K562 (cell line): ENCODE data around the gene HMGA1. TPM values are rescaled to one million over a fixed set of nuclear protein-coding genes. Genes with fewer than 3 reads are reported as not detected.

ENCODE experiments used
- CHD7 ChIP-seq: fragments of 200-600 bp; sonication (generic); IDR thresholded peaks from one replicate; pipeline ENCODE4 v1.6.1; 2012; ENCODE audit warnings: mild to moderate bottlenecking, low read depth, low read length, inconsistent platforms
- CTCF ChIP-seq, 3 experiments: IDR thresholded peaks in 2 of 3; conservative IDR thresholded peaks in 1 of 3; 2 replicates each; pipeline ENCODE4 v1.5.1; 2011 to 2012; ENCODE audit warnings: low read length in 3 of 3, mild to moderate bottlenecking in 3 of 3, control low read depth in 2 of 3, improper control_type of control experiment in 1 of 3, inconsistent platforms in 1 of 3, low read depth in 1 of 3, mixed read lengths in 1 of 3, moderate library complexity in 1 of 3; ENCODE audit not compliant: insufficient read depth in 2 of 3
- GATAD2B ChIP-seq: fragments of 450-650 bp; IDR thresholded peaks from 2 replicates; pipeline ENCODE4 v1.6.1; 2017; ENCODE audit warnings: mild to moderate bottlenecking, borderline replicate concordance
- ID3 ChIP-seq, 2 experiments: fragments of 250-450 bp in 1 of 2; fragments of 450-650 bp in 1 of 2; sonication (Bioruptor Pico) in 1 of 2; IDR thresholded peaks; 2 replicates each; pipeline versions ENCODE4 v1.6.1 to v1.8.0; 2016 to 2021; ENCODE audit warnings: mild to moderate bottlenecking in 2 of 2, moderate library complexity in 2 of 2, missing compliant biosample characterization in 1 of 2, missing genetic modification characterization in 1 of 2
- JUNB ChIP-seq: fragments of 450-650 bp; formaldehyde crosslinking; conservative IDR thresholded peaks from 2 replicates; pipeline ENCODE4 v1.4.0; 2020; ENCODE audit warnings: mild to moderate bottlenecking
- MECOM ChIP-seq: fragments of 250-450 bp; sonication (Bioruptor Pico); IDR thresholded peaks from 2 replicates; pipeline ENCODE4 v1.8.0; 2022; ENCODE audit warnings: inconsistent platforms
- YY1 ChIP-seq, 3 experiments: IDR thresholded peaks; 2 replicates each; pipeline ENCODE4 v1.6.1; 2011; ENCODE audit warnings: low read length in 2 of 3, mild to moderate bottlenecking in 2 of 3, moderate library complexity in 2 of 3, borderline replicate concordance in 1 of 3, control low read depth in 1 of 3, low read depth in 1 of 3; ENCODE audit not compliant: insufficient read depth in 3 of 3, insufficient replicate concordance in 2 of 3, control insufficient read depth in 1 of 3, insufficient read length in 1 of 3; ENCODE audit errors: extremely low read depth in 1 of 3
- ZBTB34 ChIP-seq: fragments of 250-450 bp; sonication (Bioruptor Pico); IDR thresholded peaks from 2 replicates; pipeline ENCODE4 v1.8.0; 2021; ENCODE audit warnings: mild to moderate bottlenecking, moderate library complexity
- ZNF232 ChIP-seq: sonication (generic); formaldehyde crosslinking; IDR thresholded peaks from 2 replicates; pipeline ENCODE4 v1.8.0; 2022; ENCODE audit warnings: mild to moderate bottlenecking, missing genetic modification reagents
- polyA plus RNA-seq, 8 experiments: library from polyadenylated mRNA; depleted of rRNA in 4 of 8; stranded (reverse) in 5 of 8; unstranded in 3 of 8; fragments of >200 nt; fragmentation: Nextera tagmentation in 2 of 8; fragmentation: Illumina TruSeq in 1 of 8; extraction: Ambion mirVana in 2 of 8; extraction: Trizol in 1 of 8; gene quantifications; 2 replicates each; pipeline versions ENCODE4 v1.2.1 to v1.2.3, GENCODE V29; 2011 to 2014; ENCODE audit warnings: inconsistent platforms in 1 of 8, missing spikeins in 1 of 8
- total RNA-seq, 7 experiments: library from RNA; depleted of rRNA in 6 of 7; stranded (reverse); fragments of >200 nt in 6 of 7; fragmentation: Illumina TruSeq in 2 of 7; extraction: Trizol in 2 of 7; gene quantifications; 2 replicates each; pipeline versions ENCODE4 v1.2.1 to v1.2.3, GENCODE V29; 2011 to 2021; ENCODE audit warnings: low replicate concordance in 1 of 7

HMGA1 gene
- total and polyA plus RNA-seq, 9 of the 15 experiments (the other 6 are each of a cell fraction or from before 2014, with no cell fraction given) = 27.8 to 1,947 (median 594) TPM

GRCh38 chr6:34237722-34238584 lies 1.3 kb downstream of the HMGA1 start (continued):
- TF ChIP-seq CHD7 = no peak
- peak in 2 of 3 experiments; percentile 11 to 47 for TF ChIP-seq YY1 (IDR thresholded peaks at IDR 0.05; ENCODE audit: borderline replicate concordance in 1 of 3, control insufficient read depth in 1 of 3, extremely low read depth in 1 of 3, insufficient read depth in 3 of 3, insufficient read length in 1 of 3, insufficient replicate concordance in 2 of 3, low read depth in 1 of 3, low read length in 2 of 3)
- peak; percentile 61; the same call in 1 of the 2 replicates for TF ChIP-seq ZBTB34
- no peak for TF ChIP-seq MECOM (CRISPR knock-in tag)
- TF ChIP-seq GATAD2B = peak; percentile 82
- TF ChIP-seq ID3 (CRISPR knock-in tag; IDR thresholded peaks at IDR 0.05) = no peak
- peak; percentile 89; the same call in 1 of the 2 replicates for TF ChIP-seq ID3 (tag; IDR thresholded peaks at IDR 0.05)
- no peak for TF ChIP-seq JUNB
- peak; percentile 97 for TF ChIP-seq ZNF232 (CRISPR knock-in tag)
- TF ChIP-seq CTCF (IDR thresholded peaks at IDR 0.05 in 2 of 3, conservative IDR thresholded peaks at IDR 0.05 in 1 of 3; ENCODE audit: insufficient read depth in 2 of 3, low read depth in 1 of 3, low read length in 3 of 3) = peak; percentile 45 to 81 (median 66); a peak in 4 of 6 replicates
